ENCODE results near the gene DMTF1.
"Not testable (repeated sequence)": the region's sequence is repeated elsewhere in the genome, so short reads cannot be mapped to it uniquely, and the experiment has no call there.

The DMTF1 gene

GRCh38 chr7:87202705-87203104 lies 50.5 kb downstream of the DMTF1 start:
- no peak for DNase-seq

DNA sequence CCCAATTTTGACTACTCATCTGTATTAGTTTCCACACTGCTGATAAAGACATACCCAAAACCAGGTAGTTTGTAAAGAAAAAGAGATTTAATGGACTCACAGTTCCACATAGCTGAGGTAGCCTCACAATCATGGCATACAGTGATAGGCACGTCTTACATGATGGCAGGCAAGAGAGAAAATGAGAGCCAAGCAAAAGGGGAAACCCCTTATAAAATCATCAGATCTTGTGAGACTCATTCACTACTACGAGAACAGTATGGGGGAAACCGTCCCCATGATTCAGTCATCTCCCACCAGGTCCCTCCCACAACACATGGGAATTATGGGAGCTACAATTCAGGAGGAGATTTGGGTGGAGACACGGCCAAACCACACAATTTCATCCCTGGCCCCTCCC lies 51.7 kb downstream of the DMTF1 start:
- peak; percentile 26 for DNase-seq

DNA sequence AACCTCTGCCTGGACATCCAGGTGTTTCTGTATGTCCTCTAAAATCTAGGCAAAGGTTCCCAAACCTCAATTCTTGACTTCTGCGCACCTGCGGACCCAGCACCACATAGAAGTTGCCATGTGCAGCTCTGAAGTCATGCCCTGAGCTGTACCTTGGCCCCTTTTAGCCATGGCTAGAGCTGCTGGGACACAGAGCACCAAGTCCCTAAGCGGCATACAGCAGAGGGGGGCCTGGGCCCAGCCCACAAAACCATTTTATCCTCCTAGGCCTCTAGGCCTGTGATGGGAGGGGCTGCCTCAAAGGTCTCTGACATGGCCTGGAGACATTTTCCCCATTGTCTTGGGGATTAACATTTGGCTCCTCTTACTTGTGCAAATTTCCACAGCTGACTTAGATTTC lies 52.7 kb downstream of the DMTF1 start:
- DNase-seq, result no peak

GRCh38 chr7:87205701-87206100 lies 53.4 kb downstream of the DMTF1 start:
- not testable (repeated sequence) for DNase-seq

- DNase-seq, result no peak
Observed at GRCh38 chr7:87206361-87206760, 54.1 kb downstream of the DMTF1 start.

DNA sequence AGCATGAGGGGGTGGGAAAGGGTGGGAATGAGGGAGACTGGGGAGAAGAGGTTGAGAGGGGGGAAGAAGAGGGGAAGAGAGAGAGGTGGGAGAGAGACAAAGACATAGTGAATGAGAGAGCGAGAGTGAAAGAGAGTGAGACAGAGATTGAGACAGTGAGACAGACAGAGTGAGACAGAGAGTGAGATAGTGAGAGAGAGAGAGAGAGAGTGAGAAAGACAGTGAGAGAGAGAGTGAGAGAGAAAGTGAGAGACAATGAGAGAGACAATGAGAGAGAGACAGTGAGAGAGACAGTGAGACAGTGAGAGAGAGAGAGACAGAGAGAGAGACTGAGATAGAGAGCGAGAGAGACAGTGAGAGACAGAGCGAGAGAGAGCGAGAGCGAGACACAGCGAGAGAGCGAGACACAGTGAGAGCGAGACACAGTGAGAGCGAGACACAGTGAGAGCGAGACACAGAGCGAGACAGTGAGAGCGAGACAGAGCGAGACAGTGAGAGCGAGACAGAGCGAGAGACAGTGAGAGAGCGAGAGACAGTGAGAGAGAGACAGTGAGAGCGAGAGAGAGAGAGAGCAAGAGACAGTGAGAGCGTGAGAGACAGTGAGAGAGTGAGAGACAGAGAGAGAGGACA lies 57.2 kb downstream of the DMTF1 start:
- DNase-seq, result no peak

DNA sequence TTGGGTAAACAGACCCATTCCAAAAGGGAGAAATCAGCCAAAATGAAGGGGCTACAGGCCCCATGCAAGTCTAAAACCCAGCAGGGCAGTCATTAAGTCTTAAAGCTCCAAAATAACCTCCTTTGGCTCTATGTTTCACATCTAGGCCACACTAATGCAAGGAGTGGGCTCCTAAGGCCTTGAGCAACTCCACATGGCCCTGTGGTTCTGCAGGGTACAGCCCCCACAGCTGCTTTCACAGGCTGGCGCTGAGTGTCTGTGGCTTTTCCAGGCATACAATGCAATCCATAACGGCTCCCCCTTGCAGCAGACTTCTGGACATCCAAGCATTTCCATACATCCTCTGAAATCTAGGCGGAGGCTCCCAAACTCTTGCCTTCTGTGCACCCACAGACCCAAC lies 58.3 kb downstream of the DMTF1 start:
- no peak for DNase-seq

- DNase-seq, result peak; percentile 30
Observed at GRCh38 chr7:87212498-87212897, 60.2 kb downstream of the DMTF1 start.

GRCh38 chr7:87213252-87213651 lies 61.0 kb downstream of the DMTF1 start:
- no peak for DNase-seq

GRCh38 chr7:87213811-87214210 lies 61.6 kb downstream of the DMTF1 start:
- peak; percentile 34 for DNase-seq

GRCh38 chr7:87215046-87215445 lies 62.8 kb downstream of the DMTF1 start:
- no peak for DNase-seq

- DNase-seq, result peak; percentile 45
Observed at GRCh38 chr7:87216701-87217508, 64.7 kb downstream of the DMTF1 start.

DNA sequence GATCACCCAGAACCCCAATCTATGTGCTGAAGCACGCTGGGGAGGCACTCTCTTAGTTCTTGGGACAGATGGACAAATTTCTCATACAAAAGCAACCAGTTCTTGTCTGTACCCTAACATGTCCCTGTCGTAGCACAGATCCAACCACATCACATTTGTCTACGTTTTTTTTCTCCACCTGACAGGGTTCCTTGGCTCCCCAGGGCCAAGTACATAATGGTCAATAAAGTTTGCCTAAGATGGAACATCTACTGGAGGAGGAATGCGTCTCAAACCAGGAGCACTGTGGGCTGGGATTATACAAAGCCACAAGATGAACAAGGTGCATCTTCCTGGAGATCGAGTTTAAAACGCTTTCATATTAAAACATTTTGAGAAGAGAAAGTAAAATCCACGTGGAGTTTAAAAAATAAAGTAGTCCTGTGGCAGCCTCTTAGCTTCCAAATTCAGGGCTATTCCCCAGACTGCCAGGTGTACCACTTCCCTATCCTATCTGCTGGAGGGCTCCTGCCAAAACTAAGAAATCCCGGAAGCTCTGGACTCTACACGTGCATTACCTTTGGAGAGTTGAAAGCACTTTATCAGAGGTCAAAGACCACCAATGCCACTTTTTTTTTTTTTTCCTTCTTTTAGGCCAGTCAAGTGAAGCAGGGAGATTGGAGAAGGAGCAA lies 65.9 kb downstream of the DMTF1 start:
- no peak for DNase-seq

- DNase-seq, result peak; percentile 82
Observed at GRCh38 chr7:87218796-87219544, 66.7 kb downstream of the DMTF1 start.

- peak; percentile 94 for DNase-seq
Observed at GRCh38 chr7:87219545-87220025, 67.3 kb downstream of the DMTF1 start, which contains the start of gene TMEM243. TMEM243 (minus strand) TSS chr7:87219732; CDS start chr7:87219503, 229 bp downstream.

DNA sequence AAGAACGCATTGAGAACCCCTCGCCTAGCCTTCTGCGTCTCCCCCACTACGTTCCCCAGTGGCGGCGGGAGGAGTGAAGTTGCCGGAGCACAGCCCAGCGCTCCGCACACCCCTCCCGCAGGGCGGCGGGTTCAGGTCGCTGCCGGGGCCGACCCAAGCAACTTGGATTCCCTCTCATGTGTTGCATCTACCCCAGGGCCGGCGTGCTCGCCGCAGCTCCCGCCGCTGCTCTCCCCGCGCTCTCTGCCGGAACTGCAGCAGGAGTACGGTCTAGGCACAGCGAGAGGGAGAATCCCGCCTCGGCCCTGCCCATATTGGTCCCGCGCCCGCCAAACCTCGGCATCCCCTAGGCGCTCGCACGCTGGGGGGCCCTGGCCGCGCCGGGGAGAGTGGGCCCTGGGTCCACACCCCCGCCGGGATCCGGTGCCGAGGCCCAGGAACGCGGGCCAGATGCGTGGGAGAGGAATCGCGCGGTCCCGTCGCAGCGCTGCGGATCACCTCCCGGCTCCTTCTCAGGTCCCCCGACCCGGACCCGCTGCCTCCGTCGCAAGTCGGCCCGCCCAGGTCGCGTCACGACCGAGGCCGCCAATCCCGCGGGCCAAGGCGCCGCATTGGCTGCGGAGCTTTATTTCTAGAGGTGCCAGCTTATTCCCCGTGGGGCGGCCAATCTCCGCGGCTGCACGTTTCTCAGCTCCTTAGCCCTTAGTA lies 67.9 kb downstream of the DMTF1 start:
- peak; percentile 78 for DNase-seq

- DNase-seq, result no peak
Observed at GRCh38 chr7:87220734-87221215, 68.5 kb downstream of the DMTF1 start.

DNA sequence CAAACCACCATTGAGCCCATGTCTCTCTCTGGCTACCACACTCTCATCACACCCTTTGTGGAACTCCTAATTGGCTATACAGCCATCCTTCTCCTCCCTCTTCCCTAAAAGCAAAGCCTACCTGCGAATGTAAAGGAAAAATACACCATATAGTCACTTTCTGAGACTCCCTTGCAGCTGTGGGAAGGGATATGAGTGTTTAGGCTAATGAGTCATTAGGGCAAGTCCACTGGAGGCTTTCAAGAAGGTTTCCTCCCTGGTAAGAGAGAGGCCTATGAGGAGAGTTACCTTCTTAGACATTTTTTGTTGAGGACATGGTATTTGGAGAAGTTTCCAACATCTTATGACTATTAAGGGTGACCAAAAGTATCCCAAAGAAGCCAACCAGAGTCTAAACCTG lies 71.4 kb downstream of the DMTF1 start:
- no peak for DNase-seq

- no peak for DNase-seq
Observed at GRCh38 chr7:87225696-87226095, 73.4 kb downstream of the DMTF1 start.

DNA sequence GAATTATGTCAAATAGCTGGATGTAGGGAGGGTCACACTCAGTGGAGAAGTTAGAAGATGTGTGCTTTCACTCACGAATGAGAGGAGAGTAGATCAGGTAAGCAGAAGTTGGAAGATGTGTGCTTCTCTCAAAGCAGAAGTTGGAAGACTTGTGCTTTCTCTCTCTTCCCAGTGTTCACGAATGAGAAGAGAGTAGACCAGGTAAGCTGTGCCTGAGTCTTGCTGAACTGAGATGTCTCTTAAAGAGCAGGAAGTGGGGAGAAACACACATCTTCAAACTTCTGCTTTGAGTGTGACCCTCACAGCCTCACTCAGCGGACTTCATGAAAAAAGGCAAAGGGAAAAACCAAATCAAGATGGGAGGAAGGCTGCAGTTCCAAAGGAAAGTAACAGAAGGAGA lies 74.2 kb downstream of the DMTF1 start:
- DNase-seq, result no peak

DNA sequence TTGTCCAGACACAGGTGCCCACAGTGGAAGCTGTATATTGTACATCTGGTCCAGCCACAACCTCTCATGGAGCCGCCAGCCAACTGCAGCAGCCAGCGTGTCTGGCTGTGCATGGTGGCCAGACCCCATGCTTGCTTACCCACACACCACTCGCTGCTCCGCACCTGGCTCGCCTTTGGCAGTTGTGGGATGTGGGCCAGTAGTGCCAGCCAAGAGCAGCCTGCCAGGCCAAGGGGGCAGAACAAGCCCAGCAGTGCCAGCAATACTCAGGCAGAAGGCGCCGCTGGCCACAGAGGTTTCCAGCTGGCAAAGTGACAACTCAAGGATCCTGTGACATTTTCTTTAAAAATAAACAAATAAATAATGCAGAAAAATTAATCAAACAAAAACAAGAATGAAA lies 79.0 kb downstream of the DMTF1 start:
- DNase-seq, result no peak

- DNase-seq, result no peak
Observed at GRCh38 chr7:87231711-87232110, 79.5 kb downstream of the DMTF1 start.
